SK-N-MC (cell line): ENCODE results near the gene CRKL.

ENCODE experiments used
- DNase-seq: peaks from one replicate; pipeline ENCODE4 v3.0.0-alpha.2; 2011; ENCODE audit warnings: low read depth, low spot score
- H3K27ac ChIP-seq: fragments of 200-600 bp; sonication (generic); 2 replicates; pipeline ENCODE4 v1.5.1; 2016; ENCODE audit warnings: mixed run types
- H3K36me3 ChIP-seq: fragments of 200-600 bp; sonication (generic); 2 replicates; pipeline ENCODE4 v1.6.1; 2017; ENCODE audit warnings: antibody characterized with exemption, low read length, mixed read lengths; ENCODE audit not compliant: insufficient read depth
- H3K4me3 ChIP-seq: fragments of 200-600 bp; sonication (generic); 2 replicates; pipeline ENCODE4 v1.5.1; 2016
- H3K9ac ChIP-seq: fragments of 200-600 bp; sonication (generic); 2 replicates; pipeline ENCODE4 v1.8.0; 2017; ENCODE audit warnings: mixed run types, mixed read lengths; ENCODE audit not compliant: insufficient read length
- H3K9me3 ChIP-seq: fragments of 200-600 bp; sonication (generic); 2 replicates; pipeline ENCODE4 v1.6.1; 2017; ENCODE audit warnings: low read depth, mild to moderate bottlenecking, antibody characterized with exemption, low read length, moderate library complexity, mixed read lengths
- EZH2 ChIP-seq: fragments of 200-600 bp; sonication (generic); IDR thresholded peaks from one replicate; pipeline ENCODE4 v1.6.1; 2017; ENCODE audit warnings: antibody characterized with exemption
- FOXP2 ChIP-seq: optimal IDR thresholded peaks from 2 replicates; pipeline ENCODE3; 2011; ENCODE audit warnings: mild to moderate bottlenecking, moderate library complexity; ENCODE audit not compliant: insufficient read depth; ENCODE audit errors: extremely low read length, control extremely low read depth
- POLR2AphosphoS5 ChIP-seq: IDR thresholded peaks from 2 replicates; pipeline ENCODE4 v1.6.1; 2012; ENCODE audit warnings: mild to moderate bottlenecking, low read depth, low read length, borderline replicate concordance

The CRKL gene

GRCh38 chr22:20909543-20910303 is 7.5 kb upstream of the CRKL start:
- DNase-seq, result no peak
- no peak overlapping the region for H3K27ac ChIP-seq
- no peak overlapping the region for H3K9ac ChIP-seq
- H3K36me3 ChIP-seq, result no peaks in the 10 kb centered on the region
- no peak for TF ChIP-seq POLR2AphosphoS5
- TF ChIP-seq EZH2, result no peak
- TF ChIP-seq FOXP2, result no peak
- H3K4me3 ChIP-seq, result no peak overlapping the region
- no peaks in the 10 kb centered on the region for H3K9me3 ChIP-seq

GRCh38 chr22:20912494-20912893 is 4.7 kb upstream of the CRKL start:
- no peak for DNase-seq
- Histone ChIP-seq H3K4me3 (no peak overlapping the region), H3K27ac (no peak overlapping the region), H3K36me3 (no peaks in the 10 kb centered on the region), H3K9me3 (no peaks in the 10 kb centered on the region), H3K9ac (no peak overlapping the region)
- TF ChIP-seq FOXP2, result no peak
- TF ChIP-seq EZH2, result no peak
- TF ChIP-seq POLR2AphosphoS5, result no peak

- no peak for TF ChIP-seq FOXP2
- TF ChIP-seq POLR2AphosphoS5, result no peak
- TF ChIP-seq EZH2, result no peak
- Histone ChIP-seq H3K9ac (peak overlapping the region; percentile 92), H3K36me3 (peaks cover 17% of the 10 kb centered on the region), H3K27ac (peak overlapping the region; percentile 10), H3K4me3 (peak overlapping the region; percentile 80), H3K9me3 (no peaks in the 10 kb centered on the region)
- no peak for DNase-seq
Measured at GRCh38 chr22:20918663-20919218, 1.5 kb downstream of the CRKL start.

- TF ChIP-seq FOXP2 (no peak), POLR2AphosphoS5 (no peak), EZH2 (no peak)
- peak overlapping the region; percentile 88 for H3K9ac ChIP-seq
- H3K27ac ChIP-seq, result 0 out of 2 replicates have a peak overlapping the region, but pooled peaks have one; percentile 10
- peak overlapping the region; percentile 80 for H3K4me3 ChIP-seq
- no peaks in the 10 kb centered on the region for H3K9me3 ChIP-seq
- DNase-seq, result no peak
- peaks cover 17% of the 10 kb centered on the region for H3K36me3 ChIP-seq
Measured at GRCh38 chr22:20919718-20920117, 2.5 kb downstream of the CRKL start.

- H3K9me3 ChIP-seq, result no peaks in the 10 kb centered on the region
- H3K36me3 ChIP-seq, result peaks cover 24% of the 10 kb centered on the region
- TF ChIP-seq FOXP2, result no peak
- peak overlapping the region; percentile 80 for H3K4me3 ChIP-seq
- H3K27ac ChIP-seq, result no peak overlapping the region
- peak overlapping the region; percentile 88 for H3K9ac ChIP-seq
- no peak for DNase-seq
Measured at GRCh38 chr22:20920881-20921203, 3.6 kb downstream of the CRKL start.

GRCh38 chr22:20922141-20922751 is 5.0 kb downstream of the CRKL start:
- TF ChIP-seq FOXP2 (no peak), EZH2 (no peak), POLR2AphosphoS5 (no peak)
- Histone ChIP-seq H3K36me3 (peaks cover 26% of the 10 kb centered on the region), H3K4me3 (no peak overlapping the region), H3K27ac (no peak overlapping the region), H3K9ac (no peak overlapping the region), H3K9me3 (no peaks in the 10 kb centered on the region)
- DNase-seq, result no peak

GRCh38 chr22:20926243-20926642 is 9.0 kb downstream of the CRKL start:
- TF ChIP-seq FOXP2 (no peak), POLR2AphosphoS5 (no peak), EZH2 (no peak)
- DNase-seq, result no peak
- peaks cover 9% of the 10 kb centered on the region for H3K36me3 ChIP-seq
- H3K4me3 ChIP-seq, result no peak overlapping the region
- no peak overlapping the region for H3K9ac ChIP-seq
- H3K9me3 ChIP-seq, result no peaks in the 10 kb centered on the region
- no peak overlapping the region for H3K27ac ChIP-seq

GRCh38 chr22:20927940-20928572 is 10.8 kb downstream of the CRKL start:
- Histone ChIP-seq H3K36me3 (peaks cover 9% of the 10 kb centered on the region), H3K4me3 (no peak overlapping the region), H3K9me3 (no peaks in the 10 kb centered on the region), H3K9ac (no peak overlapping the region), H3K27ac (no peak overlapping the region)
- TF ChIP-seq FOXP2 (no peak), EZH2 (no peak), POLR2AphosphoS5 (no peak)
- no peak for DNase-seq

GRCh38 chr22:20928573-20928967 is 11.4 kb downstream of the CRKL start:
- Histone ChIP-seq H3K27ac (no peak overlapping the region), H3K4me3 (no peak overlapping the region), H3K9ac (no peak overlapping the region), H3K9me3 (no peaks in the 10 kb centered on the region), H3K36me3 (peaks cover 9% of the 10 kb centered on the region)
- no peak for TF ChIP-seq POLR2AphosphoS5
- no peak for TF ChIP-seq FOXP2
- no peak for TF ChIP-seq EZH2
- no peak for DNase-seq
